WTC11 (cell line): ENCODE measurements around the gene ASIC5.

Experiments used
- CREB1 ChIP-seq: sonication (generic); formaldehyde crosslinking; IDR thresholded peaks from 2 replicates; pipeline ENCODE4 v1.8.0; 2023; ENCODE audit warnings: mild to moderate bottlenecking, missing genetic modification reagents
- KAT7 ChIP-seq: sonication (generic); formaldehyde crosslinking; IDR thresholded peaks from 2 replicates; pipeline ENCODE4 v1.8.1; 2023; ENCODE audit warnings: missing genetic modification reagents, mild to moderate bottlenecking, borderline replicate concordance
- ZNF671 ChIP-seq: fragments of 250-450 bp; sonication (Bioruptor Pico); IDR thresholded peaks from 2 replicates; pipeline ENCODE4 v1.8.0; 2021; ENCODE audit warnings: mild to moderate bottlenecking
- TF ChIP-seq, protein P1 (sequence below): fragments of 200-600 bp; IDR thresholded peaks from 2 replicates; pipeline ENCODE4 v1.8.0; 2022; ENCODE audit warnings: antibody characterized with exemption
- TF ChIP-seq, protein P2 (sequence below): sonication (generic); formaldehyde crosslinking; IDR thresholded peaks from 2 replicates; pipeline ENCODE4 v1.8.0; 2022; ENCODE audit warnings: mild to moderate bottlenecking, missing genetic modification reagents
- TF ChIP-seq, protein P3 (sequence below): sonication (generic); formaldehyde crosslinking; IDR thresholded peaks from 2 replicates; pipeline ENCODE4 v1.8.1; 2022; ENCODE audit warnings: missing genetic modification reagents, borderline replicate concordance

DNA sequence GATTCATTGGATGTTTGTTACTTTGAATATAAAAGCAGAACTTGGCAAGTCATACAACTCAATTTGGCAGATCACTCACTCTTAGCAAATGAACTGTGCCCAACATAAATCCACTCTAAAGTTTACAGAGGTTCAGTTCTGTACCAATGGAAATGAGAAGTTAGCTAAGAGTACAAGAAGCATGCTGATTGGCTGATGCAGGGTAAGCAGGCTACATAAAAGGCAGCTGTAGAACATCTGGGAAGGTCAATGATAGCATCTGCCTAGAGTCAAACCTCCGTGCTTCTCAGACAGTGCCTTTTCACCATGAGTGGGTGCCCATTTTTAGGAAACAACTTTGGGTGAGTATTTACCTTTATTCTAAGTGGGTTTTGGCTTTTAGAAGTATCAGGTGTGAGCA, 37.4 kb upstream of the ASIC5 start, which contains the start of gene TDO2:
- TF ChIP-seq CREB1 (CRISPR knock-in tag) (no peak), ZNF671 (CRISPR knock-in tag) (no peak), KAT7 (no peak)
- TF ChIP-seq, protein P1, sequence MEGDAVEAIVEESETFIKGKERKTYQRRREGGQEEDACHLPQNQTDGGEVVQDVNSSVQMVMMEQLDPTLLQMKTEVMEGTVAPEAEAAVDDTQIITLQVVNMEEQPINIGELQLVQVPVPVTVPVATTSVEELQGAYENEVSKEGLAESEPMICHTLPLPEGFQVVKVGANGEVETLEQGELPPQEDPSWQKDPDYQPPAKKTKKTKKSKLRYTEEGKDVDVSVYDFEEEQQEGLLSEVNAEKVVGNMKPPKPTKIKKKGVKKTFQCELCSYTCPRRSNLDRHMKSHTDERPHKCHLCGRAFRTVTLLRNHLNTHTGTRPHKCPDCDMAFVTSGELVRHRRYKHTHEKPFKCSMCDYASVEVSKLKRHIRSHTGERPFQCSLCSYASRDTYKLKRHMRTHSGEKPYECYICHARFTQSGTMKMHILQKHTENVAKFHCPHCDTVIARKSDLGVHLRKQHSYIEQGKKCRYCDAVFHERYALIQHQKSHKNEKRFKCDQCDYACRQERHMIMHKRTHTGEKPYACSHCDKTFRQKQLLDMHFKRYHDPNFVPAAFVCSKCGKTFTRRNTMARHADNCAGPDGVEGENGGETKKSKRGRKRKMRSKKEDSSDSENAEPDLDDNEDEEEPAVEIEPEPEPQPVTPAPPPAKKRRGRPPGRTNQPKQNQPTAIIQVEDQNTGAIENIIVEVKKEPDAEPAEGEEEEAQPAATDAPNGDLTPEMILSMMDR: no peak
- TF ChIP-seq, protein P2, sequence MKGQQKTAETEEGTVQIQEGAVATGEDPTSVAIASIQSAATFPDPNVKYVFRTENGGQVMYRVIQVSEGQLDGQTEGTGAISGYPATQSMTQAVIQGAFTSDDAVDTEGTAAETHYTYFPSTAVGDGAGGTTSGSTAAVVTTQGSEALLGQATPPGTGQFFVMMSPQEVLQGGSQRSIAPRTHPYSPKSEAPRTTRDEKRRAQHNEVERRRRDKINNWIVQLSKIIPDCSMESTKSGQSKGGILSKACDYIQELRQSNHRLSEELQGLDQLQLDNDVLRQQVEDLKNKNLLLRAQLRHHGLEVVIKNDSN (CRISPR knock-in tag): no peak
- TF ChIP-seq, protein P3, sequence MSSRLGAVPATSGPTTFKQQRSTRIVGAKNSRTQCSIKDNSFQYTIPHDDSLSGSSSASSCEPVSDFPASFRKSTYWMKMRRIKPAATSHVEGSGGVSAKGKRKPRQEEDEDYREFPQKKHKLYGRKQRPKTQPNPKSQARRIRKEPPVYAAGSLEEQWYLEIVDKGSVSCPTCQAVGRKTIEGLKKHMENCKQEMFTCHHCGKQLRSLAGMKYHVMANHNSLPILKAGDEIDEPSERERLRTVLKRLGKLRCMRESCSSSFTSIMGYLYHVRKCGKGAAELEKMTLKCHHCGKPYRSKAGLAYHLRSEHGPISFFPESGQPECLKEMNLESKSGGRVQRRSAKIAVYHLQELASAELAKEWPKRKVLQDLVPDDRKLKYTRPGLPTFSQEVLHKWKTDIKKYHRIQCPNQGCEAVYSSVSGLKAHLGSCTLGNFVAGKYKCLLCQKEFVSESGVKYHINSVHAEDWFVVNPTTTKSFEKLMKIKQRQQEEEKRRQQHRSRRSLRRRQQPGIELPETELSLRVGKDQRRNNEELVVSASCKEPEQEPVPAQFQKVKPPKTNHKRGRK (CRISPR knock-in tag): no peak
